Astrocyte of the spinal cord (primary cell): ENCODE results near the gene FADD.

Source experiments
- DNase-seq: peaks from one replicate; pipeline ENCODE4 v3.0.0; 2011; ENCODE audit warnings: low read depth, low spot score
- H3K4me3 ChIP-seq: 2 replicates; pipeline ENCODE4 v1.5.1; 2011; ENCODE audit warnings: low read depth, mild to moderate bottlenecking, low read length, moderate library complexity
- CTCF ChIP-seq: IDR thresholded peaks from 2 replicates; pipeline ENCODE4 v1.5.1; 2012; ENCODE audit warnings: low read depth, mild to moderate bottlenecking, low read length, inconsistent platforms
- in situ Hi-C: cut with HindIII; loops from 2 replicates; pipeline ENCODE4 v1.10.0; 2017; ENCODE audit warnings: low sequenced_read_pairs

The FADD gene

GRCh38 chr11:70159627-70160570, 43.2 kb upstream of the FADD start:
- TF ChIP-seq CTCF: no peak
- in situ Hi-C loops: no loop called here
- no peak overlapping the region for H3K4me3 ChIP-seq
- DNase-seq: peak; percentile 42

GRCh38 chr11:70161043-70161625, 42.0 kb upstream of the FADD start:
- no peak for TF ChIP-seq CTCF
- no peak overlapping the region for H3K4me3 ChIP-seq
- no peak for DNase-seq
- in situ Hi-C loops: no loop called here

GRCh38 chr11:70164705-70165104, 38.4 kb upstream of the FADD start:
- no peak for TF ChIP-seq CTCF
- in situ Hi-C loops: no loop called here
- H3K4me3 ChIP-seq: no peak overlapping the region
- no peak for DNase-seq

GRCh38 chr11:70167120-70167519, 36.0 kb upstream of the FADD start:
- DNase-seq: no peak
- no peak for TF ChIP-seq CTCF
- H3K4me3 ChIP-seq: no peak overlapping the region
- in situ Hi-C loops: no loop called here

GRCh38 chr11:70167723-70168404, 35.2 kb upstream of the FADD start:
- H3K4me3 ChIP-seq: no peak overlapping the region
- no peak for TF ChIP-seq CTCF
- no peak for DNase-seq
- in situ Hi-C loops: no loop called here

- H3K4me3 ChIP-seq: no peak overlapping the region
- in situ Hi-C loops: no loop called here
- no peak for DNase-seq
- TF ChIP-seq CTCF: no peak
These were observed 34.7 kb upstream of the FADD start for GRCh38 chr11:70168405-70168754.
